ENCODE data around the gene HAUS8. TPM values are rescaled to one million over a fixed set of nuclear protein-coding genes. Genes with fewer than 3 reads are reported as not detected.
A peak's percentile ranks its signal among the peaks of the same experiment; 100 is the strongest.

HAUS8 gene
- total and polyA plus RNA-seq, 2 of the 4 experiments (the other 2 are of a cell fraction): 3.4 to 14.2 TPM

DNA sequence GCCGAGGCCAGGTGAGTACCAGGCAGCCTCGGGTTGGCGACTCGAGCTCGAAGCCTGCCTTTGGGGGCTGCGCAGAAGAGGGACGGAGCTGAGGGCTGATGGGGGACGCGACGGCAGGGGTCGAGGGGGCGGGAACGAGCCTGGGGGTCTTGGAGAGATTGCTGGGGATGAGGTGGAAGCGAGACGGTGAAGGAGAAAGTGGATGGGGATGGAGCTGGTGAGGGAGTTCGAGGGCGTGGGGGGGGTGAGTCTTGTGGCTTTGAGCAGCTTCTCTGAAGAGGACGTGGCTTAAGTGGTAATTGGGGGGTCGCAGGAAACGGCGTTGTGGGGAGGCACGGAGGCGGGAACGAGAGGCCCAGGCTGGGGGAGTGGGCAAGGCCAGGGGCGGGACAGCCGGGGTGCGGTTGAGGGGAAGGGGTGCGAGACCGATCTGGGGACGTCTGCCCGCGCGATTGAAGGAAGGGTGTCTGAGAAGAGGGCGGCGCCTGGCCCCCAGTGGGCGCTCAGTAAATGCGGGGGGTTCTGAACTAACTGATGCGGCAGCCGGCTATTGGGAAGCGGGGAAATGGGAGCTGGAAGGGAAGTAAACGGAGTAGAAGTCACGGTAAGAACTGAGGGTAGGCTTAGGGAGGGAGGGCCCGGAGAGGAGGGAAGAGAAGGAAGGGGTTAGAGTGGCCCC is 751 bp upstream of the HAUS8 start:
- dilution Hi-C loops (cut with HindIII; ENCODE audit: low sequenced_read_pairs, unreplicated experiment) (no loop called here), in situ Hi-C loops (cut with MboI; ENCODE audit: low sequenced_read_pairs) (no loop called here), intact Hi-C loops (cut with micrococcal nuclease) (loop anchor here (1.0 kb wide), 1 partner anchor 59 kb away; no protein-coding TSS in a partner anchor)
- Histone ChIP-seq H3K56ac (ENCODE audit: extremely low read depth, insufficient read depth, low read length) (peak overlapping the region; percentile 83), H2BK5ac (ENCODE audit: low read depth, low read length, poor library complexity, severe bottlenecking) (peak overlapping the region; percentile 90), H2AFZ (replicated peaks; ENCODE audit: low read length, poor library complexity) (peak overlapping the region; percentile 86), H3K23ac (ENCODE audit: low read depth, low read length) (peak overlapping the region; percentile 95), H4K20me1 (ENCODE audit: insufficient read depth, low read length) (peaks cover 34% of the 10 kb centered on the region), H4K8ac (ENCODE audit: low read depth in 2 of 2, low read length in 2 of 2) (peak overlapping the region; percentile 49 to 80; a peak in 3 of 4 replicates), H3K14ac (replicated peaks; ENCODE audit: low read depth, low read length) (peak overlapping the region; percentile 72), H4K5ac (ENCODE audit: low read depth, low read length) (0 out of 2 replicates have a peak overlapping the region, but pooled peaks have one; percentile 16), H3K79me1 (ENCODE audit: low read depth in 1 of 2, low read length in 2 of 2) (peaks cover 20 to 48% of the 10 kb centered on the region in 2 experiments; a peak in 3 of 4 replicates), H3K4me2 (ENCODE audit: low read depth, low read length) (peak overlapping the region; percentile 97), H3K36me3 (ENCODE audit: control insufficient read depth, insufficient read depth, low read length) (no peaks in the 10 kb centered on the region; the same call in 1 of the 2 replicates), H3K9ac (ENCODE audit: low read depth, low read length) (peak overlapping the region; percentile 96), H3K18ac (ENCODE audit: low read depth, low read length) (peak overlapping the region; percentile 28), H3K9me1 (ENCODE audit: insufficient read depth, low read length) (peaks cover 7% of the 10 kb centered on the region), H3K9me3 (ENCODE audit: control insufficient read depth, insufficient read depth, low read length) (no peaks in the 10 kb centered on the region), H3K27me3 (ENCODE audit: control insufficient read depth, insufficient read depth, low read length) (no peaks in the 10 kb centered on the region), H2BK120ac (ENCODE audit: low read depth, low read length) (peak overlapping the region; percentile 57), H3K4me3 (ENCODE audit: insufficient read depth, low read depth, low read length) (peak overlapping the region; percentile 84), H2AK5ac (ENCODE audit: low read depth, low read length) (peak overlapping the region; percentile 98), H4K91ac (ENCODE audit: insufficient read depth, low read depth, low read length) (peak overlapping the region; percentile 85), H2BK20ac (ENCODE audit: low read depth, low read length) (no peak overlapping the region), H2AK9ac (replicated peaks; ENCODE audit: low read depth, low read length, poor library complexity) (peak overlapping the region; percentile 100), H3K27ac (ENCODE audit: insufficient read depth, low read length) (peak overlapping the region; percentile 94), H2BK15ac (ENCODE audit: low read depth, low read length) (no peak overlapping the region), H3K4ac (ENCODE audit: low read depth, low read length) (peak overlapping the region; percentile 92), H3K4me1 (ENCODE audit: control insufficient read depth, insufficient read depth, low read length) (peaks cover 24% of the 10 kb centered on the region)
- BruUV-seq (replicated peaks): no TSS peak
- POLR2A ChIA-PET (ENCODE audit: unreplicated experiment): no interaction called here
- CTCF ChIA-PET: interaction anchor here (0.6 to 1.0 kb wide), 3 partner anchors 9 to 23 kb away, joined by 3 to 5 read pairs (median 3); no protein-coding TSS in a partner anchor
- no peak for TF ChIP-seq RCOR1 (IDR thresholded peaks at IDR 0.05; ENCODE audit: insufficient replicate concordance, low read length)
- TF ChIP-seq CHD1 (IDR thresholded peaks at IDR 0.05; ENCODE audit: low read depth, low read length): 0 out of 2 replicates have a peak, but pooled peaks have one; percentile 5
- peak; percentile 52; the same call in 1 of the 2 replicates for TF ChIP-seq MAZ (IDR thresholded peaks at IDR 0.05; ENCODE audit: borderline replicate concordance, low read depth, low read length)
- peak; percentile 53 for TF ChIP-seq POLR2A (IDR thresholded peaks at IDR 0.05; ENCODE audit: low read depth, low read length)
- DNase-seq (peak; percentile 33), ATAC-seq (ENCODE audit: low read depth) (peak; percentile 0; the same call in 1 of the 2 replicates)
- 0% methylated on average over 30 of the region's 43 CpGs; no CpG with 5 or more reads in 1 of the 2 experiments for WGBS, 2 experiments (ENCODE audit: extremely low coverage in 2 of 2, insufficient read length in 1 of 2)
